HepG2 (cell line): Measurements from ENCODE around the gene NAA25. TPM values are rescaled to one million over a fixed set of nuclear protein-coding genes. Genes with fewer than 3 reads are reported as not detected.

Source experiments
- ATAC-seq: fragments of 200-7000 bp; cut with Tn5 transposase; 3 replicates; pipeline ENCODE4 v1.9.1; 2020; ENCODE audit warnings: mild to moderate bottlenecking, moderate library complexity
- BruUV-seq: library from RNA; stranded (reverse); fragments of 400-500 nt; replicated peaks from 2 replicates; lab custom pipeline; 2021; lab: Mats Ljungman, UMichigan
- CTCF ChIA-PET: fragments of 300-600 bp; formaldehyde crosslinking; extraction: SDS; loops from one replicate; lab custom pipeline; 2021; ENCODE audit warnings: low total read pairs, inconsistent platforms, low intra/inter-chr PET ratio; lab: Yijun Ruan, JAX
- POLR2A ChIA-PET: fragments of 350-600 bp; sonication (Branson Sonifier 250); formaldehyde crosslinking; loops from one replicate; lab custom pipeline; 2020; ENCODE audit warnings: antibody characterized with exemption, inconsistent platforms; lab: Yijun Ruan, JAX
- DNase-seq: peaks from one replicate; pipeline ENCODE4 v3.0.0-alpha.2; 2015; ENCODE audit warnings: low spot score
- FAIRE-seq: peaks from 3 replicates; lab custom pipeline; 2011; peaks lifted over from hg19 to GRCh38; lab: Jason Lieb, UNC
- H2AFZ ChIP-seq: one replicate; pipeline ENCODE4 v1.6.1; 2011; ENCODE audit warnings: low read length, inconsistent platforms
- H3K27ac ChIP-seq: fragments of 300-600 bp; 3 replicates; pipeline ENCODE4 v1.8.0; 2011; ENCODE audit warnings: mixed run types, mild to moderate bottlenecking, mixed read lengths, low read length, inconsistent platforms; ENCODE audit not compliant: insufficient read depth; ENCODE audit errors: extremely low read length
- H3K27me3 ChIP-seq, 2 experiments: fragments of 200-600 bp in 1 of 2; 2 replicates in 1 of 2; 3 replicates in 1 of 2; pipeline versions ENCODE4 v1.6.0 to v1.8.0; 2011; ENCODE audit warnings: low read length in 2 of 2, mild to moderate bottlenecking in 2 of 2, moderate library complexity in 2 of 2, inconsistent platforms in 1 of 2; ENCODE audit not compliant: insufficient read depth in 2 of 2, control insufficient read depth in 1 of 2
- H3K36me3 ChIP-seq, 2 experiments: fragments of 200-600 bp in 1 of 2; replicated peaks in 1 of 2; 2 replicates in 1 of 2; 3 replicates in 1 of 2; pipeline versions ENCODE4 v1.5.1 to v1.8.0; 2011; ENCODE audit warnings: low read length in 2 of 2, inconsistent platforms in 1 of 2; ENCODE audit not compliant: insufficient read depth in 2 of 2, control insufficient read depth in 1 of 2
- H3K4me1 ChIP-seq: 2 replicates; pipeline ENCODE4 v1.5.1; 2012; ENCODE audit warnings: low read length, inconsistent platforms; ENCODE audit not compliant: insufficient read depth
- H3K4me2 ChIP-seq: 2 replicates; pipeline ENCODE4 v1.6.0; 2011; ENCODE audit warnings: low read depth, low read length, inconsistent platforms
- H3K4me3 ChIP-seq, 3 experiments: fragments of 200-600 bp in 1 of 3; sonication (generic), shearing (Covaris generic) in 1 of 3; replicated peaks in 1 of 3; 2 replicates each; pipeline ENCODE4 v1.5.1; 2011 to 2016; ENCODE audit warnings: low read length in 3 of 3, inconsistent platforms in 2 of 3, low read depth in 2 of 3, mild to moderate bottlenecking in 2 of 3, control low read depth in 1 of 3, mixed read lengths in 1 of 3; ENCODE audit not compliant: insufficient read depth in 1 of 3
- H3K79me2 ChIP-seq: one replicate; pipeline ENCODE4 v1.6.1; 2011; ENCODE audit warnings: low read length, inconsistent platforms; ENCODE audit not compliant: insufficient read depth
- H3K9ac ChIP-seq: 2 replicates; pipeline ENCODE4 v1.6.0; 2011; ENCODE audit warnings: mild to moderate bottlenecking, low read depth, low read length, inconsistent platforms; ENCODE audit not compliant: insufficient read depth
- H3K9me3 ChIP-seq: 2 replicates; pipeline ENCODE4 v1.5.1; 2012; ENCODE audit warnings: mild to moderate bottlenecking, low read length
- H4K20me1 ChIP-seq: 2 replicates; pipeline ENCODE4 v1.6.0; 2011; ENCODE audit warnings: inconsistent platforms, mild to moderate bottlenecking, low read length, moderate library complexity; ENCODE audit not compliant: insufficient read depth
- ARHGAP35 ChIP-seq: sonication (generic); formaldehyde crosslinking; IDR thresholded peaks from 2 replicates; pipeline ENCODE4 v1.9.0; 2022; ENCODE audit warnings: mild to moderate bottlenecking, inconsistent platforms, moderate library complexity, missing genetic modification reagents, borderline replicate concordance
- FOXO1 ChIP-seq: sonication (generic); formaldehyde crosslinking; IDR thresholded peaks from 2 replicates; pipeline ENCODE4 v1.4.0; 2020; ENCODE audit warnings: missing genetic modification reagents
- HMGA1 ChIP-seq: sonication (generic); formaldehyde crosslinking; conservative IDR thresholded peaks from 2 replicates; pipeline ENCODE4 v1.4.0; 2020; ENCODE audit warnings: missing genetic modification reagents
- HOXA5 ChIP-seq: sonication (generic); formaldehyde crosslinking; IDR thresholded peaks from 2 replicates; pipeline ENCODE4 v1.4.0; 2020; ENCODE audit warnings: missing genetic modification reagents
- HOXA7 ChIP-seq: sonication (generic); formaldehyde crosslinking; IDR thresholded peaks from 2 replicates; pipeline ENCODE4 v1.8.1; 2022; ENCODE audit warnings: mild to moderate bottlenecking, missing genetic modification reagents, moderate library complexity
- KLF11 ChIP-seq: IDR thresholded peaks from 2 replicates; pipeline ENCODE4 v1.6.1; 2016; ENCODE audit warnings: missing compliant biosample characterization
- KLF12 ChIP-seq: sonication (generic); formaldehyde crosslinking; IDR thresholded peaks from 2 replicates; pipeline ENCODE4 v1.4.0; 2020; ENCODE audit warnings: missing genetic modification reagents, borderline replicate concordance
- MAFG ChIP-seq: sonication (generic); formaldehyde crosslinking; IDR thresholded peaks from 2 replicates; pipeline ENCODE4 v1.5.1; 2020; ENCODE audit warnings: mild to moderate bottlenecking, missing genetic modification reagents
- SMARCE1 ChIP-seq: fragments of 450-650 bp; IDR thresholded peaks from 2 replicates; pipeline ENCODE4 v1.6.1; 2017; ENCODE audit warnings: borderline replicate concordance
- SOX6 ChIP-seq, 2 experiments: fragments of 450-650 bp in 1 of 2; sonication (generic) in 1 of 2; formaldehyde crosslinking in 1 of 2; IDR thresholded peaks; 2 replicates each; pipeline versions ENCODE4 v1.4.0 to v1.6.1; 2017 to 2020; ENCODE audit warnings: antibody characterized with exemption in 1 of 2, mild to moderate bottlenecking in 1 of 2, missing genetic modification reagents in 1 of 2
- SP4 ChIP-seq: sonication (generic); formaldehyde crosslinking; IDR thresholded peaks from 2 replicates; pipeline ENCODE4 v1.8.1; 2023; ENCODE audit warnings: mild to moderate bottlenecking, missing genetic modification reagents
- SRY ChIP-seq: sonication (generic); formaldehyde crosslinking; IDR thresholded peaks from 2 replicates; pipeline ENCODE4 v1.8.0; 2022; ENCODE audit warnings: mild to moderate bottlenecking, missing genetic modification reagents
- TCF7L2 ChIP-seq: IDR thresholded peaks from 2 replicates; pipeline ENCODE4 v1.6.1; 2011; ENCODE audit warnings: mild to moderate bottlenecking, low read depth, low read length, moderate library complexity
- ZFP41 ChIP-seq: sonication (generic); formaldehyde crosslinking; IDR thresholded peaks from 2 replicates; pipeline ENCODE4 v1.4.0; 2020; ENCODE audit warnings: mild to moderate bottlenecking, missing genetic modification reagents, borderline replicate concordance
- ZFP82 ChIP-seq: sonication (generic); formaldehyde crosslinking; IDR thresholded peaks from 2 replicates; pipeline ENCODE4 v1.5.1; 2020; ENCODE audit warnings: mild to moderate bottlenecking, missing genetic modification reagents, borderline replicate concordance
- ZFP90 ChIP-seq: sonication (generic); formaldehyde crosslinking; IDR thresholded peaks from 2 replicates; pipeline ENCODE4 v1.8.0; 2022; ENCODE audit warnings: missing genetic modification reagents, mild to moderate bottlenecking, inconsistent platforms, borderline replicate concordance
- ZNF724P ChIP-seq: sonication (generic); formaldehyde crosslinking; IDR thresholded peaks from 2 replicates; pipeline ENCODE4 v1.8.0; 2022; ENCODE audit warnings: missing genetic modification reagents, borderline replicate concordance
- ZNF766 ChIP-seq: sonication (generic); formaldehyde crosslinking; IDR thresholded peaks from 2 replicates; pipeline ENCODE4 v1.5.0; 2020; ENCODE audit warnings: missing genetic modification reagents, borderline replicate concordance
- ZNF790 ChIP-seq: sonication (generic); formaldehyde crosslinking; IDR thresholded peaks from 2 replicates; pipeline ENCODE4 v1.8.0; 2022; ENCODE audit warnings: missing genetic modification reagents, mild to moderate bottlenecking, borderline replicate concordance
- WGBS: methylation state at CpG from one replicate; pipeline ENCODE4 v1.1.6; 2017; ENCODE audit warnings: low lambda C conversion rate; 5-methylcytosine and 5-hydroxymethylcytosine counted together
- in situ Hi-C: cut with HindIII; loops from 2 replicates; pipeline ENCODE4 v1.10.0; 2017; ENCODE audit warnings: low pct_unique_long_range_greater_than_20kb; ENCODE audit not compliant: extremely low pct_ligation_motif_present
- intact Hi-C: fragments of 100-400 bp; cut with micrococcal nuclease; formaldehyde crosslinking; loops from one replicate; pipeline ENCODE4 v1.10.0; 2022; ENCODE audit not compliant: unreplicated experiment
- polyA plus RNA-seq, 8 experiments: library from polyadenylated mRNA; depleted of rRNA in 3 of 8; stranded (reverse) in 7 of 8; unstranded in 1 of 8; fragments of >200 nt; fragmentation: Illumina TruSeq in 4 of 8; extraction: Trizol in 4 of 8; gene quantifications; 2 replicates each; pipeline versions ENCODE4 v1.2.1 to v1.2.3, GENCODE V29; 2011 to 2016; ENCODE audit warnings: low read depth in 4 of 8, missing spikeins in 1 of 8, mixed read lengths in 1 of 8; ENCODE audit not compliant: insufficient read depth in 1 of 8
- total RNA-seq, 5 experiments: library from RNA; depleted of rRNA; stranded (reverse); fragments of >200 nt; fragmentation: Illumina TruSeq; extraction: Trizol; gene quantifications; 2 replicates each; pipeline ENCODE4 v1.2.3, GENCODE V29; 2016; ENCODE audit warnings: low read depth in 1 of 5
- TF ChIP-seq, protein P1 (sequence below): sonication (generic); formaldehyde crosslinking; IDR thresholded peaks from 2 replicates; pipeline ENCODE4 v1.4.0; 2020; ENCODE audit warnings: mild to moderate bottlenecking, missing genetic modification reagents

The NAA25 gene
- total and polyA plus RNA-seq, 2 of the 13 experiments (the other 11 are each of a cell fraction or from before 2014, with no cell fraction given): 11.4 to 32.0 TPM

DNA sequence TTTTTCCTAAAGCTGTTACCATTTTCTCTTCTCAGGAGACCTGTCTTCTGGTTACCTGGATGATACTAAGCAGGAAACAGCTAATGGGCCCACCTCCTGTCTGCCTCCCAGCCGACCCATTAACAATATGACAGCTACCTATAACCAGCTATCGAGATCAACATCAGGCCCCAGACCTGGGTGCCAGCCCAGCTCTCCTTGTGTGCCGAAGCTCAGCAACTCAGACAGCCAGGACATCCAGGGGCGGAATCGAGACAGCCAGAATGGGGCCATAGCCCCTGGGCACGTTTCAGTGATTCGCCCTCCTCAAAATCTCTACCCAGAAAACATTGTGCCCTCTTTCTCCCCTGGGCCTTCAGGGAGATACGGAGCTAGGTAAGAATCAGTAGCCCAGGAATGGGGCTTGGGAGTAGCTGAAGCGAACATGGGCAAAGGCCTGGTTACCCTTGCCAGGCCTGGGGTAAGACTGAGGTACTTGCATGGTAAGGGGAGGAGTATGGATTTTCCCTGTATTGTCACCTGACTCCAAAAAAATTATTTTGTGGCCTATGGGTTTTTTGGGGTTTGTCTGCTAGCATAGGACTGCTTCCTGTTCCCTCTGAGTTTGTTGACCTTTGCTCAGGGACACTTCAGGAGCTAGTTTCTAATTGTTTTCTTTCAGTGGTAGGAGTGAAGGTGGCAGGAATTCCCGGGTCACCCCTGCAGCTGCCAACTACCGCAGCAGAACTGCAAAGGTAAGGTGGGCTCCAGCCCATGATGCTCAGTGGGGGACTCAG, 43.4 kb upstream of the NAA25 start:
- peaks cover 10 to 40% of the 10 kb centered on the region in 2 experiments; a peak in 4 of 5 replicates for H3K36me3 ChIP-seq
- H3K4me3 ChIP-seq: no peak overlapping the region
- H3K4me2 ChIP-seq: no peak overlapping the region
- TF ChIP-seq SRY (no peak), HOXA5 (CRISPR knock-in tag) (no peak), HOXA7 (CRISPR knock-in tag) (no peak), ARHGAP35 (CRISPR knock-in tag) (no peak), ZNF724P (CRISPR knock-in tag) (no peak), KLF12 (CRISPR knock-in tag) (no peak)
- intact Hi-C loops (no loop called here), in situ Hi-C loops (no loop called here)
- ATAC-seq (no peak; the same call in 2 of the 3 replicates), DNase-seq (no peak), FAIRE-seq (no peak)
- no peaks in the 10 kb centered on the region; a peak in 1 of 5 replicates for H3K27me3 ChIP-seq
- H3K9me3 ChIP-seq: no peaks in the 10 kb centered on the region
- CTCF ChIA-PET: no interaction called here
- POLR2A ChIA-PET: no interaction called here
- no peaks in the 10 kb centered on the region for H4K20me1 ChIP-seq
- no peak overlapping the region for H3K9ac ChIP-seq
- H3K27ac ChIP-seq: no peak overlapping the region
- peaks cover 16% of the 10 kb centered on the region for H3K4me1 ChIP-seq
- BruUV-seq: no TSS peak
- no peak overlapping the region for H2AFZ ChIP-seq
- 88% methylated on average over 11 of the region's 11 CpGs for WGBS
- H3K79me2 ChIP-seq: no peaks in the 10 kb centered on the region

DNA sequence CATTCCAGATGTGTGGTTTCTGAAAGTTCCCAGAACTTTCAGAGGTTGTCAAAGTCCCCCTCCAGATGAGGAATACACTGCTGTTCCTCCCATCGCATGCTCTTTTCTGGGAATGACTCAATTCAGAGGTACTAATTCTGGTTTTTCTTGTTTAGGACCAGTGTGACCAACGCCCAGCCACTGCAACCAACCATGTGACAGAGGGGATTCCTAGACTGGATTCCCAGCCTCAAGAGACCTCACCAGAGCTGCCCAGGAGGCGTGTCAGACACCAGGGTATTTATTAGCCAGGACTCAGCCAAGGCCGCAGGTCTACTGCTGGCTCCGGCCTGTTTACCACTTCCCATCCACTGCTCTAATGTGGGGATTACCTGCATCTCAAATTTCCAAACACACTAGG, 41.0 kb upstream of the NAA25 start:
- WGBS: 83% methylated on average over 5 of the region's 5 CpGs
- Histone ChIP-seq H3K79me2 (no peaks in the 10 kb centered on the region), H3K27me3 (no peaks in the 10 kb centered on the region; a peak in 1 of 5 replicates), H3K4me3 (no peak overlapping the region), H3K4me2 (no peak overlapping the region)
- peak; percentile 77 for ATAC-seq
- no TSS peak for BruUV-seq
- DNase-seq: no peak
- FAIRE-seq: no peak
- no peak for TF ChIP-seq ZNF766 (CRISPR knock-in tag)
- TF ChIP-seq FOXO1: no peak
- no peak for TF ChIP-seq SP4 (CRISPR knock-in tag)
- TF ChIP-seq, protein P1, sequence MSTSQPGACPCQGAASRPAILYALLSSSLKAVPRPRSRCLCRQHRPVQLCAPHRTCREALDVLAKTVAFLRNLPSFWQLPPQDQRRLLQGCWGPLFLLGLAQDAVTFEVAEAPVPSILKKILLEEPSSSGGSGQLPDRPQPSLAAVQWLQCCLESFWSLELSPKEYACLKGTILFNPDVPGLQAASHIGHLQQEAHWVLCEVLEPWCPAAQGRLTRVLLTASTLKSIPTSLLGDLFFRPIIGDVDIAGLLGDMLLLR: no peak
- TF ChIP-seq KLF12 (CRISPR knock-in tag): no peak
- TF ChIP-seq SOX6 (IDR thresholded peaks at IDR 0.05): no peak
- TF ChIP-seq SOX6 (CRISPR knock-in tag; IDR thresholded peaks at IDR 0.05): no peak
- TF ChIP-seq KLF11 (CRISPR knock-in tag): no peak
- TF ChIP-seq ZFP41: no peak
- no peak for TF ChIP-seq ZFP90 (CRISPR knock-in tag)
- TF ChIP-seq SMARCE1: no peak
- no peak for TF ChIP-seq ZFP82 (CRISPR knock-in tag)
- TF ChIP-seq TCF7L2: no peak
- no peak for TF ChIP-seq MAFG (CRISPR knock-in tag)
- no peak for TF ChIP-seq HMGA1 (CRISPR knock-in tag)
- TF ChIP-seq ZNF790 (CRISPR knock-in tag): no peak
- TF ChIP-seq, all 625 proteins: peak for 0
- Histone ChIP-seq H2AFZ (no peak overlapping the region), H3K9ac (no peak overlapping the region), H3K27ac (no peak overlapping the region), H3K4me1 (peaks cover 16% of the 10 kb centered on the region), H4K20me1 (no peaks in the 10 kb centered on the region), H3K36me3 (peaks cover 11 to 48% of the 10 kb centered on the region in 2 experiments; a peak in 4 of 5 replicates), H3K9me3 (no peaks in the 10 kb centered on the region)
- intact Hi-C loops: no loop called here
- in situ Hi-C loops: no loop called here
- ChIA-PET POLR2A (no interaction called here), CTCF (no interaction called here)
